ENCODE data around the gene SNCA.

- TF ChIP-seq CTCF (IDR thresholded peaks at IDR 0.05) (no peak), POLR2A (IDR thresholded peaks at IDR 0.05) (no peak)
Observed at GRCh38 chr4:89725268-89725667, 111.7 kb downstream of the SNCA start.
